ENCODE data around the gene TMEM54. TPM values are rescaled to one million over a fixed set of nuclear protein-coding genes. Genes with fewer than 3 reads are reported as not detected.
A peak's percentile ranks its signal among the peaks of the same experiment; 100 is the strongest.

TMEM54 gene
- total and polyA plus RNA-seq, 2 donors (not counting 1 experiment from before 2014, with no cell fraction given), result 0.13 TPM; not detected in 1

DNA sequence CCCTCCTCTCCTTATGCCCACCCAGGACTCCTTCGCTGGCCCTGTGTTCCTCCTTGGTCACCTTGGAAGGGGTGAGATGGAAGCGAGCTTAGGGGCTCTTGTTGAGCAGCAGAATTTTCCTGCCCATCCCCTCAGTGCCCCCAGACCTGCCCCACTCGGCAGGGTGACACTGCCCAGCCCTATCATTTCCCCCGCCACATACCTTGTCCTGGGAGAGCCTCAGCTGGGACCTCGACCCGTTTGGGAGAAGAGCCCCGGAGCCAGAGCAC lies 29.1 kb downstream of the TMEM54 start:
- Histone ChIP-seq H3K9ac (ENCODE audit: low read length) (peak overlapping the region; percentile 50), H3K27me3 (replicated peaks in 1 of 4; ENCODE audit: control extremely low read depth in 1 of 4, control insufficient read depth in 3 of 4, insufficient read depth in 4 of 4, low read length in 3 of 4) (peaks cover 0 to 64% (median 19%) of the 10 kb centered on the region in 4 experiments), H3K36me3 (replicated peaks in 1 of 2; ENCODE audit: control extremely low read depth in 1 of 2, control insufficient read depth in 1 of 2, extremely low read depth in 1 of 2, insufficient read depth in 2 of 2, low read length in 1 of 2) (no peaks in the 10 kb centered on the region), H4K20me1 (ENCODE audit: control insufficient read depth, insufficient read depth, low read length, poor library complexity, severe bottlenecking) (peaks cover 4% of the 10 kb centered on the region), H2AFZ (ENCODE audit: insufficient read depth, low read depth, low read length, poor library complexity, severe bottlenecking) (peak overlapping the region; percentile 41), H3K9me3 (ENCODE audit: control extremely low read depth in 1 of 3, control insufficient read depth in 2 of 3, insufficient read depth in 1 of 3, low read length in 2 of 3) (peaks cover 0 to 3% (median 0%) of the 10 kb centered on the region in 3 donors), H3K79me2 (ENCODE audit: control insufficient read depth, insufficient read depth, low read length) (no peaks in the 10 kb centered on the region), H3K4me1 (ENCODE audit: control insufficient read depth in 2 of 2, insufficient read depth in 2 of 2, low read length in 2 of 2) (peaks cover 25 to 37% of the 10 kb centered on the region in 2 donors), H3K27ac (ENCODE audit: low read length in 2 of 2) (no peak overlapping the region), H3K4me3 (ENCODE audit: control extremely low read depth in 1 of 5, extremely low read depth in 1 of 5, insufficient read depth in 1 of 5, low read depth in 2 of 5, low read length in 4 of 5) (peak overlapping the region in 2 of 5 experiments; percentile 18 to 44), H3K4me2 (replicated peaks; ENCODE audit: low read depth, low read length, poor library complexity, severe bottlenecking) (peak overlapping the region; percentile 83)
- intact Hi-C loops (cut with micrococcal nuclease), result loop anchor here (1.0 to 10.0 kb wide), 4 partner anchors 47 to 471 kb away; no protein-coding TSS in a partner anchor
- 31% methylated on average over 7 of the region's 7 CpGs for WGBS (ENCODE audit: insufficient coverage)
- no peak for TF ChIP-seq EZH2 (IDR thresholded peaks at IDR 0.05; ENCODE audit: borderline replicate concordance, insufficient read depth, low read depth, low read length, poor library complexity, severe bottlenecking)
- TF ChIP-seq, protein P1, sequence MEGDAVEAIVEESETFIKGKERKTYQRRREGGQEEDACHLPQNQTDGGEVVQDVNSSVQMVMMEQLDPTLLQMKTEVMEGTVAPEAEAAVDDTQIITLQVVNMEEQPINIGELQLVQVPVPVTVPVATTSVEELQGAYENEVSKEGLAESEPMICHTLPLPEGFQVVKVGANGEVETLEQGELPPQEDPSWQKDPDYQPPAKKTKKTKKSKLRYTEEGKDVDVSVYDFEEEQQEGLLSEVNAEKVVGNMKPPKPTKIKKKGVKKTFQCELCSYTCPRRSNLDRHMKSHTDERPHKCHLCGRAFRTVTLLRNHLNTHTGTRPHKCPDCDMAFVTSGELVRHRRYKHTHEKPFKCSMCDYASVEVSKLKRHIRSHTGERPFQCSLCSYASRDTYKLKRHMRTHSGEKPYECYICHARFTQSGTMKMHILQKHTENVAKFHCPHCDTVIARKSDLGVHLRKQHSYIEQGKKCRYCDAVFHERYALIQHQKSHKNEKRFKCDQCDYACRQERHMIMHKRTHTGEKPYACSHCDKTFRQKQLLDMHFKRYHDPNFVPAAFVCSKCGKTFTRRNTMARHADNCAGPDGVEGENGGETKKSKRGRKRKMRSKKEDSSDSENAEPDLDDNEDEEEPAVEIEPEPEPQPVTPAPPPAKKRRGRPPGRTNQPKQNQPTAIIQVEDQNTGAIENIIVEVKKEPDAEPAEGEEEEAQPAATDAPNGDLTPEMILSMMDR (IDR thresholded peaks at IDR 0.05), result no peak
- no peak for DNase-seq
- Mint-ChIP-seq H3K27ac (no peak overlapping the region), H3K4me1 (peaks cover 41% of the 10 kb centered on the region), H3K27me3 (peaks cover 39% of the 10 kb centered on the region), H3K9me3 (ENCODE audit: insufficient read depth) (no peaks in the 10 kb centered on the region), H3K4me3 (peak overlapping the region; percentile 83)
- ChIA-PET CTCF (interaction anchor here (0.6 to 2.6 kb wide), 24 partner anchors 9 to 477 kb away, joined by 3 to 42 read pairs (median 4); partner anchors contain the start of genes BSDC1, S100PBP and YARS1), POLR2A (no interaction called here)
- no peak for ATAC-seq (ENCODE audit: low read depth)

- H3K9ac ChIP-seq (ENCODE audit: low read length), result peak overlapping the region; percentile 50
- peaks cover 4% of the 10 kb centered on the region for H4K20me1 ChIP-seq (ENCODE audit: control insufficient read depth, insufficient read depth, low read length, poor library complexity, severe bottlenecking)
- Mint-ChIP-seq H3K9me3 (ENCODE audit: insufficient read depth) (no peaks in the 10 kb centered on the region), H3K4me3 (peak overlapping the region; percentile 83), H3K4me1 (peaks cover 41% of the 10 kb centered on the region), H3K27me3 (peaks cover 39% of the 10 kb centered on the region), H3K27ac (no peak overlapping the region)
- peak; percentile 77 for TF ChIP-seq EZH2 (IDR thresholded peaks at IDR 0.05; ENCODE audit: borderline replicate concordance, insufficient read depth, low read depth, low read length, poor library complexity, severe bottlenecking)
- TF ChIP-seq, protein P1 (IDR thresholded peaks at IDR 0.05), result no peak
- no peak overlapping the region for H3K27ac ChIP-seq (ENCODE audit: low read length in 2 of 2)
- ATAC-seq (ENCODE audit: low read depth), result no peak
- H3K9me3 ChIP-seq (ENCODE audit: control extremely low read depth in 1 of 3, control insufficient read depth in 2 of 3, insufficient read depth in 1 of 3, low read length in 2 of 3), result peaks cover 0 to 3% (median 0%) of the 10 kb centered on the region in 3 donors
- peak overlapping the region in 4 of 5 experiments; percentile 11 to 44 (median 25) for H3K4me3 ChIP-seq (ENCODE audit: control extremely low read depth in 1 of 5, extremely low read depth in 1 of 5, insufficient read depth in 1 of 5, low read depth in 2 of 5, low read length in 4 of 5)
- ChIA-PET CTCF (interaction anchor here (0.6 to 2.6 kb wide), 25 partner anchors 8 to 599 kb away, joined by 3 to 42 read pairs (median 4); partner anchors contain the start of genes BSDC1, S100PBP and YARS1), POLR2A (no interaction called here)
- H3K4me1 ChIP-seq (ENCODE audit: control insufficient read depth in 2 of 2, insufficient read depth in 2 of 2, low read length in 2 of 2), result peaks cover 25 to 35% of the 10 kb centered on the region in 2 donors
- H3K27me3 ChIP-seq (replicated peaks in 1 of 4; ENCODE audit: control extremely low read depth in 1 of 4, control insufficient read depth in 3 of 4, insufficient read depth in 4 of 4, low read length in 3 of 4), result peaks cover 0 to 58% (median 19%) of the 10 kb centered on the region in 4 experiments
- no peaks in the 10 kb centered on the region for H3K79me2 ChIP-seq (ENCODE audit: control insufficient read depth, insufficient read depth, low read length)
- DNase-seq, result peak; percentile 36
- no peaks in the 10 kb centered on the region for H3K36me3 ChIP-seq (replicated peaks in 1 of 2; ENCODE audit: control extremely low read depth in 1 of 2, control insufficient read depth in 1 of 2, extremely low read depth in 1 of 2, insufficient read depth in 2 of 2, low read length in 1 of 2)
- peak overlapping the region; percentile 56 for H2AFZ ChIP-seq (ENCODE audit: insufficient read depth, low read depth, low read length, poor library complexity, severe bottlenecking)
- peak overlapping the region; percentile 83 for H3K4me2 ChIP-seq (replicated peaks; ENCODE audit: low read depth, low read length, poor library complexity, severe bottlenecking)
- intact Hi-C loops (cut with micrococcal nuclease), result loop anchor here (1.0 to 10.0 kb wide), 4 partner anchors 47 to 471 kb away; no protein-coding TSS in a partner anchor
- 68% methylated on average over 5 of the region's 13 CpGs for WGBS (ENCODE audit: insufficient coverage)
These were observed 29.6 kb downstream of the TMEM54 start for GRCh38 chr1:32871364-32872191.
